ENCODE results near the gene INAFM1. TPM values are rescaled to one million over a fixed set of nuclear protein-coding genes. Genes with fewer than 3 reads are reported as not detected.

The INAFM1 gene
- total and polyA plus RNA-seq, 9 of the 15 experiments (the other 6 are each of a cell fraction or from before 2014, with no cell fraction given), result 0.71 to 30.9 (median 3.1) TPM

- TF ChIP-seq E2F6 (IDR thresholded peaks at IDR 0.05; ENCODE audit: borderline replicate concordance in 1 of 2, extremely low read depth in 1 of 2, insufficient read depth in 1 of 2, insufficient read length in 1 of 2, low read depth in 1 of 2, low read length in 1 of 2, poor library complexity in 1 of 2, severe bottlenecking in 1 of 2) (no peak), NCOR1 (IDR thresholded peaks at IDR 0.05) (peak; percentile 54), FOS (IDR thresholded peaks at IDR 0.05; ENCODE audit: extremely low read depth, insufficient read length) (no peak), FOXJ2 (tag; IDR thresholded peaks at IDR 0.05) (no peak), JUND (IDR thresholded peaks at IDR 0.05; ENCODE audit: borderline replicate concordance, low read depth, low read length) (0 out of 2 replicates have a peak, but pooled peaks have one; percentile 36), JUND (tag; IDR thresholded peaks at IDR 0.05; ENCODE audit: borderline replicate concordance, low read depth, low read length) (peak; percentile 59; the same call in 1 of the 3 replicates), ARID3B (CRISPR knock-in tag; IDR thresholded peaks at IDR 0.05; ENCODE audit: borderline replicate concordance) (no peak), ZNF324 (CRISPR knock-in tag; IDR thresholded peaks at IDR 0.05) (no peak), HNRNPLL (IDR thresholded peaks at IDR 0.05; ENCODE audit: low read depth, low read length, poor library complexity, severe bottlenecking) (no peak), COPS2 (conservative IDR thresholded peaks at IDR 0.05) (no peak), ZNF311 (CRISPR knock-in tag; IDR thresholded peaks at IDR 0.05) (no peak), ARNT (IDR thresholded peaks at IDR 0.05) (peak in 1 of 2 experiments; percentile 77; a peak in 2 of 4 replicates), TAL1 (IDR thresholded peaks at IDR 0.05) (no peak; the same call in 1 of the 2 replicates), LARP7 (IDR thresholded peaks at IDR 0.05) (no peak), MCM2 (IDR thresholded peaks at IDR 0.05; ENCODE audit: low read depth) (no peak), TCF7L2 (IDR thresholded peaks at IDR 0.05; ENCODE audit: low read depth, low read length) (no peak), ETS2 (tag; IDR thresholded peaks at IDR 0.05; ENCODE audit: borderline replicate concordance, poor library complexity, severe bottlenecking) (no peak), POLR2AphosphoS5 (IDR thresholded peaks at IDR 0.05; ENCODE audit: control insufficient read depth, insufficient read depth, low read depth, low read length) (no peak; the same call in 1 of the 2 replicates), MYC (IDR thresholded peaks at IDR 0.05; ENCODE audit: low read depth, low read length) (peak; percentile 40), MYC (CRISPR knock-in tag; IDR thresholded peaks at IDR 0.05; ENCODE audit: borderline replicate concordance, low read depth) (0 out of 2 replicates have a peak, but pooled peaks have one; percentile 16), KLF16 (IDR thresholded peaks at IDR 0.05) (no peak; the same call in 1 of the 2 replicates), SIN3A (IDR thresholded peaks at IDR 0.05; ENCODE audit: borderline replicate concordance in 2 of 2, control insufficient read depth in 1 of 2, low read depth in 2 of 2, low read length in 2 of 2) (peak; percentile 49 to 51; a peak in 2 of 4 replicates), ZBTB8A (IDR thresholded peaks at IDR 0.05; ENCODE audit: partially characterized antibody) (no peak), ZNF354B (CRISPR knock-in tag; IDR thresholded peaks at IDR 0.05) (no peak)
- TF ChIP-seq, protein P1, sequence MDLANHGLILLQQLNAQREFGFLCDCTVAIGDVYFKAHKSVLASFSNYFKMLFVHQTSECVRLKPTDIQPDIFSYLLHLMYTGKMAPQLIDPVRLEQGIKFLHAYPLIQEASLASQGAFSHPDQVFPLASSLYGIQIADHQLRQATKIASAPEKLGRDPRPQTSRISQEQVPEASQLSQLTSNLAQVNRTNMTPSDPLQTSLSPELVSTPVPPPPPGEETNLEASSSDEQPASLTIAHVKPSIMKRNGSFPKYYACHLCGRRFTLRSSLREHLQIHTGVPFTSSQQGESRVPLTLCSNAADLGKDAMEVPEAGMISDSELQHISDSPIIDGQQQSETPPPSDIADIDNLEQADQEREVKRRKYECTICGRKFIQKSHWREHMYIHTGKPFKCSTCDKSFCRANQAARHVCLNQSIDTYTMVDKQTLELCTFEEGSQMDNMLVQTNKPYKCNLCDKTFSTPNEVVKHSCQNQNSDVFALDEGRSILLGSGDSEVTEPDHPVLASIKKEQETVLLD (IDR thresholded peaks at IDR 0.05), result peak; percentile 45
Observed at GRCh38 chr19:47227352-47228167, 47.1 kb upstream of the INAFM1 start (continued).

All from K562 (cell line).